Upper lobe of left lung (tissue), 4 donors: ENCODE measurements around the gene EIF1AX.
"Not testable (repeated sequence)": the region's sequence is repeated elsewhere in the genome, so short reads cannot be mapped to it uniquely, and the experiment has no call there.

Experiments
- POLR2A ChIP-seq, 4 donors: fragments of 450-650 bp; IDR thresholded peaks; one replicate each; pipeline ENCODE4 v1.5.1; 2016 to 2017; ENCODE audit warnings: antibody characterized with exemption in 4 of 4, mild to moderate bottlenecking in 2 of 4
- POLR2AphosphoS5 ChIP-seq, 2 donors: sonication (generic); formaldehyde crosslinking; IDR thresholded peaks; one replicate each; pipeline ENCODE4 v1.5.1; 2017; ENCODE audit warnings: antibody characterized with exemption in 2 of 2

GRCh38 chrX:20126833-20127232 is 14.8 kb downstream of the EIF1AX start:
- not testable (repeated sequence) for TF ChIP-seq POLR2A, POLR2AphosphoS5 (IDR thresholded peaks at IDR 0.05)
